Activated B cell treated with CpG ODN at 0.5 μM for 24 hours (primary cell): Measurements from ENCODE around the gene NPC2. TPM values are rescaled to one million over a fixed set of nuclear protein-coding genes. Genes with fewer than 3 reads are reported as not detected.

Source experiments
- ATAC-seq: fragments of 200-7000 bp; cut with Tn5 transposase; one replicate; pipeline ENCODE4 v1.10.0; 2021; ENCODE audit warnings: low read depth, mild to moderate bottlenecking, moderate library complexity
- CTCF ChIA-PET: fragments of 350-600 bp; sonication (Branson Sonifier 250); formaldehyde crosslinking; loops from one replicate; lab custom pipeline; 2021; ENCODE audit warnings: antibody characterized with exemption; lab: Charles Lee
- POLR2A ChIA-PET: fragments of 350-600 bp; sonication (Branson Sonifier 250); formaldehyde crosslinking; loops from one replicate; lab custom pipeline; 2021; ENCODE audit warnings: antibody characterized with exemption; lab: Charles Lee
- DNase-seq: peaks from one replicate; pipeline ENCODE4 v3.0.0; 2022
- H3K27ac Mint-ChIP-seq: one replicate; pipeline ENCODE4 v1.8.0; 2020; ENCODE audit warnings: mixed read lengths
- H3K27me3 Mint-ChIP-seq: one replicate; pipeline ENCODE4 v1.8.0; 2021; ENCODE audit warnings: mixed read lengths
- H3K36me3 Mint-ChIP-seq: one replicate; pipeline ENCODE4 v1.8.0; 2021; ENCODE audit warnings: low read depth, mixed read lengths
- H3K4me1 Mint-ChIP-seq: one replicate; pipeline ENCODE4 v1.8.0; 2021; ENCODE audit warnings: mixed read lengths
- H3K4me3 Mint-ChIP-seq: one replicate; pipeline ENCODE4 v1.8.0; 2020; ENCODE audit warnings: mild to moderate bottlenecking, mixed read lengths
- H3K9me3 Mint-ChIP-seq: one replicate; pipeline ENCODE4 v1.8.0; 2020; ENCODE audit warnings: mixed read lengths
- intact Hi-C: fragments of 100-400 bp; cut with micrococcal nuclease; formaldehyde crosslinking; loops from one replicate; pipeline ENCODE4 v1.15.1; 2024
- total RNA-seq: library from RNA; stranded (reverse); gene quantifications from 2 replicates; pipeline ENCODE4 v1.2.3, GENCODE V29; 2022
- TF ChIP-seq, protein P1 (sequence below): fragments of 200-600 bp; IDR thresholded peaks from one replicate; pipeline ENCODE4 v1.8.0; 2022; ENCODE audit warnings: antibody characterized with exemption, mild to moderate bottlenecking

NPC2 gene
- total RNA-seq, 1 donor from 2014 or later: 69.4 TPM

DNA sequence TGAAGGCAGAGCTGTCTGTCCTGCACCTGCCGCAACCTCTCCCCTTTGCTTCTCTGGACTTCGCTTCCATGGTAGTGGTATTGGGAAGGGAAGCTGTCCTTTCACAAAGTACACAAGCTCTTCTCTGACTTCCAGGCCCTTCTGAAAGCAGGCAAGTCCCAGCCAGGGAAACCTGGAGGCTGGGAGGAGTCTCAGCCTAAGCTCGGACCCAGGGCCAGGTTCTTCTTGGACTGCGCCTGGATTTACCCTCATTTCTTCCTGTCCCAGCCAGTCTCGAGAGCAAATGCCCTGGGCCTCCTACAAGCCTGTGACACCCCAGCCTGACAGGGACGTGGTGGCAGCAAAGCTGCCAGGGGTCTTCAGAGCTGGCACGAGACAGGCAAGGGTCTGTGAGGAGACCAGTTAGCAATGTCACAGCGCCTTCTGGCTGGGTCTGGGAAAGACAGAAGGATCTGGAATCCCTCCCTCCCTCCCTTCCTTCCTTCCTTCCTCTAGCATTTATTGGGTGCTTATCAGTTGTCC, 22.8 kb upstream of the NPC2 start:
- TF ChIP-seq, protein P1, sequence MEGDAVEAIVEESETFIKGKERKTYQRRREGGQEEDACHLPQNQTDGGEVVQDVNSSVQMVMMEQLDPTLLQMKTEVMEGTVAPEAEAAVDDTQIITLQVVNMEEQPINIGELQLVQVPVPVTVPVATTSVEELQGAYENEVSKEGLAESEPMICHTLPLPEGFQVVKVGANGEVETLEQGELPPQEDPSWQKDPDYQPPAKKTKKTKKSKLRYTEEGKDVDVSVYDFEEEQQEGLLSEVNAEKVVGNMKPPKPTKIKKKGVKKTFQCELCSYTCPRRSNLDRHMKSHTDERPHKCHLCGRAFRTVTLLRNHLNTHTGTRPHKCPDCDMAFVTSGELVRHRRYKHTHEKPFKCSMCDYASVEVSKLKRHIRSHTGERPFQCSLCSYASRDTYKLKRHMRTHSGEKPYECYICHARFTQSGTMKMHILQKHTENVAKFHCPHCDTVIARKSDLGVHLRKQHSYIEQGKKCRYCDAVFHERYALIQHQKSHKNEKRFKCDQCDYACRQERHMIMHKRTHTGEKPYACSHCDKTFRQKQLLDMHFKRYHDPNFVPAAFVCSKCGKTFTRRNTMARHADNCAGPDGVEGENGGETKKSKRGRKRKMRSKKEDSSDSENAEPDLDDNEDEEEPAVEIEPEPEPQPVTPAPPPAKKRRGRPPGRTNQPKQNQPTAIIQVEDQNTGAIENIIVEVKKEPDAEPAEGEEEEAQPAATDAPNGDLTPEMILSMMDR: no peak
- POLR2A ChIA-PET: no interaction called here
- no peaks in the 10 kb centered on the region for H3K9me3 Mint-ChIP-seq
- peaks cover 10% of the 10 kb centered on the region for H3K27me3 Mint-ChIP-seq
- peaks cover 9% of the 10 kb centered on the region for H3K4me1 Mint-ChIP-seq
- no peak for ATAC-seq
- H3K36me3 Mint-ChIP-seq: no peaks in the 10 kb centered on the region
- CTCF ChIA-PET: no interaction called here
- no peak overlapping the region for H3K4me3 Mint-ChIP-seq
- no peak for DNase-seq
- intact Hi-C loops: no loop called here
- no peak overlapping the region for H3K27ac Mint-ChIP-seq

DNA sequence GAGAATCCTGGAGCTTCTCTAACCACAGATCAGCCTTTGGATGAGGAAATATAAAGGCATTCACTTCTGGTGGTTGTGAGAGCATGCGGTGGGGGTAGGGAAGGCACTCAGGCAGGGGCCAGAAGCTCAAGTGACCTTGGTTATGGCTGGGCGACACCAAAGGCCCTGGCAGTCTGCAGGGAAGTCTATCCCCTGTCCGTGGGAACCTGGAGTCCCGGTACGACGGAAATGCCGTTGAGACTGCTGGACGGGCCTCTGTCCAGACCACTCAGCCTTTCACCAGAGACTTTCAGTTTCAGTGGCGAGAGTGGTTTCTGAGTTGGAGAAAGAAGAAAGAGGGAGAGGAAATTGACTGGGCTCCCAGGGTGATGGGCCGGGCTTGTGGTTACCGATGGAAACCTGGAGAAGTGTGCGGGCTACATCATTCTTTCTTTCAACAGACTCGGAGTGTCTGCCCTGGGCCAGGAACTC, 21.4 kb upstream of the NPC2 start:
- CTCF ChIA-PET: no interaction called here
- TF ChIP-seq, protein P1: no peak
- peaks cover 9% of the 10 kb centered on the region for H3K4me1 Mint-ChIP-seq
- ATAC-seq (no peak), DNase-seq (no peak)
- POLR2A ChIA-PET: no interaction called here
- H3K27me3 Mint-ChIP-seq: peaks cover 14% of the 10 kb centered on the region
- no peaks in the 10 kb centered on the region for H3K36me3 Mint-ChIP-seq
- intact Hi-C loops: no loop called here
- H3K27ac Mint-ChIP-seq: no peak overlapping the region
- H3K9me3 Mint-ChIP-seq: no peaks in the 10 kb centered on the region
- peak overlapping the region; percentile 19 for H3K4me3 Mint-ChIP-seq

DNA sequence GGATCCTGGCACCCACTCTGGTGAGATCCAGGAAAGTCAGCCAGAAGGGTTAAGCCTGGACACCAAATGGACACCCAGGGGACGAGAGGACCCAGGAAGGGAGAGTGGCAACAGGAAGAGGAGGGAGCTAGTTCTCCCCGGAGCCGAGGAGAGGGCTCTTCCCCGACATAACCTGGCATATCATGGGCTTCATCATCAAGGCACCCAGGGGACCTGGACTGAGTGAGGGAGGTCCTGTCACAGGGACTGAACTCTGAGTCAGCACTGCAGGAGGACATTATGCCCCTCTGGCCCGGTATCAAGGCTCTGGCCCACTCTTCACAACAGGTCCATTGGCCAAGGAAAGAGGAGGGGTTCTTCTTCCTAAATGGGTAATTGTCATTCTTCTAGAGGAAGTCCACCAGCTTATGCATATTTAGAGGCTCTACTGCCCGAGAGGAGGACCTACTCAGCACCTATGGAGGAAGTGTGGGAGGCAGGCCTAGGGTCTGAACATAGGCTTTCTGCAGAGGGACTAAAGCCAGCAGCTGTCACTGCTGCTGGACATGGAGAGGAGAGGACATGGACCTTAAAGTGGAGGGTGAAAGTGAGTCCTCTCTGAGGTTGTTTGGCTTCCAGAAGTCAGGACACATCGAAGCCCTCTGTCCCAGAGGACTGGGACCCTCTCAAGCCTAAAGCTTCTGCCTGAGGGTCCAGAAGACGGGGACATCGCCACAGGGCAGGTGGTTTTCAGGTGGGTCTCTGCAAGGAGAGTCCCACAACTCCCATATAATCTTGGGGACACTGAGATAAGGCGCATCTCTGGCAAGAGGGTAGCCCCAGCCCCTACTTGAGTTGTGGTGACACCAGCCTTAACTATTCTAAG, 19.1 kb upstream of the NPC2 start:
- TF ChIP-seq, protein P1: no peak
- H3K36me3 Mint-ChIP-seq: no peaks in the 10 kb centered on the region
- POLR2A ChIA-PET: no interaction called here
- intact Hi-C loops: no loop called here
- ATAC-seq (no peak), DNase-seq (no peak)
- H3K27me3 Mint-ChIP-seq: peaks cover 21% of the 10 kb centered on the region
- CTCF ChIA-PET: no interaction called here
- peaks cover 9% of the 10 kb centered on the region for H3K4me1 Mint-ChIP-seq
- H3K4me3 Mint-ChIP-seq: no peak overlapping the region
- H3K27ac Mint-ChIP-seq: no peak overlapping the region
- no peaks in the 10 kb centered on the region for H3K9me3 Mint-ChIP-seq

DNA sequence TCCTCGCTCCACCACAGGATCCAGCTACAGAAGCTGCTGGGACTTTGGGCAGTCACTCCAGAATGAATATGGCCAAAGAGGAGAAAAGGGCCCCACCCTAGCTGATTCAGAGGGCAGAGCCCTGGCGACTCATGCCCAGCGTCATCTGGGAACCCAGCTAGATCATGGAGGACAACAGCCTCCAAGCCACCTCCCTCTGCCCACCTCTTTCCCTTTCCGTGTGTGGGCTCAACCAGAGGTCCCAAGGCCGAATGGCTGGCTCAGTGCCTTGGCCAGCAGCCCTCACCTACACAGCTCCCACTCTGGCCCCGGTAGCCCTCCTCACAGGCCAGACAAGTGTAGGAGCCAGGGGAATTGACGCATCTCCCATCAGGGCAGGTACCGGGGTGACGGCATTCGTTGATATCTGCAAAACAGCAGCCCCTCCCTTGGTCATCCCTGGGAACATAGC, 17.9 kb upstream of the NPC2 start:
- ATAC-seq: no peak
- ChIA-PET CTCF (no interaction called here), POLR2A (no interaction called here)
- TF ChIP-seq, protein P1: no peak
- Mint-ChIP-seq H3K27ac (no peak overlapping the region), H3K4me1 (peaks cover 20% of the 10 kb centered on the region), H3K36me3 (no peaks in the 10 kb centered on the region), H3K9me3 (no peaks in the 10 kb centered on the region), H3K27me3 (peaks cover 21% of the 10 kb centered on the region), H3K4me3 (no peak overlapping the region)
- intact Hi-C loops: no loop called here
- DNase-seq: no peak

DNA sequence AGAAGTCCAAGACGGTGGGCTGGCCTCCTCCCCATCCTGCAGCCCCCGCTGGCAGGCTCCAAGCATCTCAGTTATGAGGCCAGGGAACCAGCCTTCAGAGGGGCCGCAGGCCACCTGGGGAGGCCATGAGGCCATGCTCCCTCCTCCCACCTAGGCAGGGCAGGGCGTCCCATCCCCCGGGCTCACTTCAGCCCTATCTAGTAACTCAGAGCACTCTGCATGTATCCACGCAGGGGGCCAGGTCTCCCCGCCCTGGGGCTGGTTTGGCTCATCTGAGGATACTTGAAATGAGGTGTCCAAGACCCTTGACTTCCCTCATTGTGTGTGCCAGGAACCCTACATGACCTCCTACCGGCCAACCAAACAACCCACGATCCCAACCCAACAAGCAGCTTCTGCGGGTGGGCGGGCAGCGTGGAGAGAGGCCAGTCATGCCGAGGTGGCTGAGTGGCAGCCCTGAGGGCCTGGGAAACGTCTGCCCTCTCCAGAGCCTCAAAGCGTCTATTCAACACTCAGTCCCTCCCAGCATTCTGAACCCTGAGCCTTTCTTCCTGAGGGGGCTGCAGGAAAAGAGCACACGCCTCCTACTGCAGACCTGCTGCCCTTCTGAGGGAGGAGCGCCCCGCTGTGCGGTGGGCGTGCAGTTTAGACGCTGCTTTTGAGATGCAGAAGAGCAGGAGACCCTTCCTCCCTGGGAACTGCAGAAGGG, 17.3 kb upstream of the NPC2 start:
- H3K36me3 Mint-ChIP-seq: no peaks in the 10 kb centered on the region
- ATAC-seq (no peak), DNase-seq (no peak)
- H3K4me3 Mint-ChIP-seq: no peak overlapping the region
- POLR2A ChIA-PET: no interaction called here
- H3K4me1 Mint-ChIP-seq: peaks cover 21% of the 10 kb centered on the region
- no peaks in the 10 kb centered on the region for H3K9me3 Mint-ChIP-seq
- intact Hi-C loops: no loop called here
- H3K27ac Mint-ChIP-seq: no peak overlapping the region
- peaks cover 21% of the 10 kb centered on the region for H3K27me3 Mint-ChIP-seq
- TF ChIP-seq, protein P1: no peak
- CTCF ChIA-PET: no interaction called here
